Measurements from ENCODE around the gene MICAL3. TPM values are rescaled to one million over a fixed set of nuclear protein-coding genes. Genes with fewer than 3 reads are reported as not detected.

Gene MICAL3
- polyA plus RNA-seq, 3 donors: 0.23 to 0.84 TPM; not detected in 1

GRCh38 chr22:18058371-18059093 lies 34.2 kb upstream of the MICAL3 start:
- no peaks in the 10 kb centered on the region for H4K20me1 ChIP-seq (ENCODE audit: insufficient read depth, low read length)
- H3K4me1 Mint-ChIP-seq: no peaks in the 10 kb centered on the region
- H3K36me3 Mint-ChIP-seq: no peaks in the 10 kb centered on the region
- H3K79me2 ChIP-seq (ENCODE audit: insufficient read depth, low read length): no peaks in the 10 kb centered on the region
- DNase-seq: no peak
- no peak overlapping the region for H3K4me2 ChIP-seq (replicated peaks; ENCODE audit: extremely low read depth, low read length, poor library complexity, severe bottlenecking)
- WGBS (ENCODE audit: insufficient coverage): 94% methylated on average over 4 of the region's 7 CpGs
- no peak overlapping the region for H2AFZ ChIP-seq (ENCODE audit: insufficient read depth, low read depth, low read length, poor library complexity, severe bottlenecking)
- no peaks in the 10 kb centered on the region for H3K36me3 ChIP-seq (replicated peaks in 1 of 2; ENCODE audit: control insufficient read depth in 1 of 2, insufficient read depth in 2 of 2, low read length in 2 of 2)
- no peak overlapping the region for H3K4me3 ChIP-seq (replicated peaks in 1 of 3; ENCODE audit: low read depth in 2 of 3, low read length in 3 of 3)
- H3K4me1 ChIP-seq (ENCODE audit: control insufficient read depth in 1 of 2, insufficient read depth in 2 of 2, low read length in 2 of 2): no peaks in the 10 kb centered on the region
- H3K27me3 ChIP-seq (ENCODE audit: control insufficient read depth in 2 of 2, insufficient read depth in 2 of 2, low read length in 2 of 2): no peaks in the 10 kb centered on the region
- H3K9me3 ChIP-seq (replicated peaks in 1 of 2; ENCODE audit: control insufficient read depth in 1 of 2, insufficient read depth in 1 of 2, low read length in 2 of 2): no peaks in the 10 kb centered on the region
- no peak overlapping the region for H3K9ac ChIP-seq (ENCODE audit: insufficient read depth, low read length, poor library complexity, severe bottlenecking)
- intact Hi-C loops (cut with micrococcal nuclease): no loop called here
- no peak overlapping the region for H3K27ac Mint-ChIP-seq
- H3K9me3 Mint-ChIP-seq: peaks cover 0 to 3% (median 0%) of the 10 kb centered on the region in 7 donors
- no peak for TF ChIP-seq CTCF (IDR thresholded peaks at IDR 0.05)
- H3K27ac ChIP-seq (ENCODE audit: low read depth in 1 of 2, low read length in 2 of 2): no peak overlapping the region
- peaks cover 4 to 5% (median 4%) of the 10 kb centered on the region in 3 donors for H3K27me3 Mint-ChIP-seq (ENCODE audit: low read depth in 3 of 3)
- no peak overlapping the region for H3K4me3 Mint-ChIP-seq

DNA sequence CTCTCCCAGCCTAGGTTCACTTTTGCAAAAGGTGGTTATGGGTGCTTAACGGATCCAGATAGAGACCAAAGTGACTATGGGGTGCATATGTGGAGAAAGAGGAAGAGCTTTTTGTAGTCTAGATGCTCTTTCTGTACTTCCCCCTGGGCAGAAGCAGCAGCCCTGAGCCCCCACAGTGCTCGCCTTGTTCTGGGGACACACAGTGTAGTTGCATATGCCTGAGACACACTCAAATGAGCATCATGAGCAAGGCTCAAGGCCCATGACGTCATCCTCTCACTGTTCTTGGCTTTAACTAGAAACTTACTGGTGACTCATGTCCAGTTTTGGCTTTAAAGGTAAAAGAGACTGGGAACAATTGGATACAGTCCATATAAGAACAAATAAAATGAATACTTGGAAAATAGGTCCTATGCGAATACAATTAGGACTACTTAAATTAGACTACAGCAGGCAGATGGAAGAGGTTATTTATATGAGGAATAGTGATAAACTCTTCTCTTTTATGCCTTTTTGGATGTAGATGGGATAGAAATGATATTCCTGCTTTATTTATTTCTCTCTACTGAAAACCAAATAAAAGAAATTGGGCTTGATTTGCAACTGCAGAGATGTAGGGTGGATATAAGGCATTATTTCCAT lies 33.3 kb upstream of the MICAL3 start:
- Histone ChIP-seq H3K36me3 (replicated peaks in 1 of 2; ENCODE audit: control insufficient read depth in 1 of 2, insufficient read depth in 2 of 2, low read length in 2 of 2) (no peaks in the 10 kb centered on the region), H3K9me3 (replicated peaks in 1 of 2; ENCODE audit: control insufficient read depth in 1 of 2, insufficient read depth in 1 of 2, low read length in 2 of 2) (no peaks in the 10 kb centered on the region), H2AFZ (ENCODE audit: insufficient read depth, low read depth, low read length, poor library complexity, severe bottlenecking) (no peak overlapping the region), H3K9ac (ENCODE audit: insufficient read depth, low read length, poor library complexity, severe bottlenecking) (no peak overlapping the region), H3K4me3 (replicated peaks in 1 of 3; ENCODE audit: low read depth in 2 of 3, low read length in 3 of 3) (no peak overlapping the region), H4K20me1 (ENCODE audit: insufficient read depth, low read length) (no peaks in the 10 kb centered on the region), H3K4me2 (replicated peaks; ENCODE audit: extremely low read depth, low read length, poor library complexity, severe bottlenecking) (no peak overlapping the region), H3K79me2 (ENCODE audit: insufficient read depth, low read length) (no peaks in the 10 kb centered on the region), H3K27me3 (ENCODE audit: control insufficient read depth in 2 of 2, insufficient read depth in 2 of 2, low read length in 2 of 2) (no peaks in the 10 kb centered on the region), H3K4me1 (ENCODE audit: control insufficient read depth in 1 of 2, insufficient read depth in 2 of 2, low read length in 2 of 2) (no peaks in the 10 kb centered on the region), H3K27ac (ENCODE audit: low read depth in 1 of 2, low read length in 2 of 2) (no peak overlapping the region)
- Mint-ChIP-seq H3K4me1 (no peaks in the 10 kb centered on the region), H3K36me3 (no peaks in the 10 kb centered on the region), H3K9me3 (peaks cover 0 to 3% (median 0%) of the 10 kb centered on the region in 7 donors), H3K4me3 (no peak overlapping the region), H3K27me3 (ENCODE audit: low read depth in 3 of 3) (peaks cover 3 to 4% (median 4%) of the 10 kb centered on the region in 3 donors), H3K27ac (no peak overlapping the region)
- DNase-seq: peak in 1 of 3 donors; percentile 38
- 14% methylated on average over 1 of the region's 4 CpGs for WGBS (ENCODE audit: insufficient coverage)
- intact Hi-C loops (cut with micrococcal nuclease): no loop called here
- no peak for TF ChIP-seq CTCF (IDR thresholded peaks at IDR 0.05)

Data from CD14-positive monocyte (primary cell).